ENCODE results near the gene CRTAC1.
A peak's percentile ranks its signal among the peaks of the same experiment; 100 is the strongest.

The CRTAC1 gene

GRCh38 chr10:97922022-97922758 lies 108.2 kb downstream of the CRTAC1 start:
- DNase-seq: no peak

DNA sequence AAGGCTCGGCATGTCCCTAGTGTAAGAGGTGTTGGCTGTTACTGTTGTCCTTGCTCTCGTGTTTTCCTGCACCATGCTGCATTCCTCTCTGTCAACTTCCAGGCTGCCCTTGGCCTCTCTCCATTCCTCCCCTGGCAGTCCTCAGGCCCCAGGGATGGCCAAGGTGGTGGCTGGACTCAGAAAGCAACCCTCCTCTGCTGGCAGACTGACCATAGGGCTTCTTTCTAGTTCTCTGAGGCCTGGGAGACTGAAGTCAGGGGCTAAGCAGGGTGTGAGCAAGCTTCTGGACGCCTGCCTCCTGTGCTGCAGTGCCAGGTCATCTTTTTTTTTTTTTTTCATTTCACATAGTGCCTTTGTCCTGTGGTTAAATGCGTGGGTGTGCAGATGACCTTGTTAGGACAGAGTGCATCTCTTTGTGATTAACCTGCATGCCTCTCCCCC lies 108.8 kb downstream of the CRTAC1 start:
- DNase-seq: no peak

GRCh38 chr10:97920865-97921264 lies 109.6 kb downstream of the CRTAC1 start:
- no peak for DNase-seq

- no peak for DNase-seq
Observed at GRCh38 chr10:97919012-97919411, 111.4 kb downstream of the CRTAC1 start.

GRCh38 chr10:97916586-97916985 lies 113.8 kb downstream of the CRTAC1 start:
- DNase-seq: peak; percentile 13

DNA sequence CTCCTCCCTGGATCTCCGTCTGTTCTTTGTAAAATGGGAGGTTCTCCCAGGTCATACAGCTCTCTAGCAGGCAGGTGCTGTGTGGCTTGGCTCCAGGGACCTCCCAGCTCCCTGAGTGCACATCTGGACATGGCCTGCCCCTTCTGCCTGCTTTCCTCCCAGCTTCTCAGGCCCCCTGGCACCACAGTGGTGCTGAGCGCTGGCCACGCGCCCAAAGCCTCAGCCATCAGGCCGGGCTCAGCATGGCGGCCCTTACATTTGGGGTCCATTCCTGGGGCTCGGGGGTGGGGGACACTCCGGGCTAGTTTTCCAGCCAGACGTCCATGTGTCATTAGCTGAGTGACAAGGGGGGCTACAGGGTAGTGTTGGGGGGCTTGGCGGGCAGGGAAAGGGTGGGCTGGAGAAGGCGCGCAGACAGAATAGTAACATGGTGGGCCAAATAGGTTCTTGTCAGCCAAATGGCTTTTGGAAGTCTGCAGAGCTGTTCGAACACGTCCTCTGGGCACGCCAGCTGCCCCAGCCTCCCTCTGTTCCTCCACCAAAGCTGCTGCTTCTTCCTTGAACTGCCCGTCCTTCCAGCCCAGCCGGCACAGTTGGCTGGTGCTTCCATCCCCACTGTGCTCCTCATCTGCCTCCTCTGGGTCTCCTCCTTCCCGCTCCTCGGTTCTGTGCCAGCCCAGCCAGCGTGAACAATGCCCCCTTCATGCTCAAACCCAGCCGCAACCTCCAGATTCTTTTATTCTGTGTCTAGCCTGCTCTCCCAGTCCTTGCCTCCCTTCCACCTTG lies 114.9 kb downstream of the CRTAC1 start:
- DNase-seq: no peak

DNA sequence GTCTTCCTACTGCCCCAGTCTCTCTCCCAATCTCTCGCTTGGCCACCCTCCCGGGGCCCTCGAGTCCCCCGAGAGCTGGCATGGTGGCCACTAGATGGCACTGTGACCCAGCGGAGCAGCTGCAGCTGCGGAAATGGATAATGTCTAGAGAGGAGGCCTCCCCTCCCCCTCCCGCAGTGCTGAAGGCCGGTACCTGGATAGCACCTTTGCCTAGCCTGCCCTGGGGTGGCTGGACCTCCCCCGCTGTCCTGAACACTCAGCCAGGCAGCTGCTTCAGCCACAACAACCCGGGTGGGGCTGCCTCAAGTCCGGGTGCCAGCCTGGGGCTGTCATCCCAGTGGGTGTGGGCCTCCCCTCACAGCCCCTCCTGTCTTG lies 115.6 kb downstream of the CRTAC1 start:
- DNase-seq: peak; percentile 81

DNA sequence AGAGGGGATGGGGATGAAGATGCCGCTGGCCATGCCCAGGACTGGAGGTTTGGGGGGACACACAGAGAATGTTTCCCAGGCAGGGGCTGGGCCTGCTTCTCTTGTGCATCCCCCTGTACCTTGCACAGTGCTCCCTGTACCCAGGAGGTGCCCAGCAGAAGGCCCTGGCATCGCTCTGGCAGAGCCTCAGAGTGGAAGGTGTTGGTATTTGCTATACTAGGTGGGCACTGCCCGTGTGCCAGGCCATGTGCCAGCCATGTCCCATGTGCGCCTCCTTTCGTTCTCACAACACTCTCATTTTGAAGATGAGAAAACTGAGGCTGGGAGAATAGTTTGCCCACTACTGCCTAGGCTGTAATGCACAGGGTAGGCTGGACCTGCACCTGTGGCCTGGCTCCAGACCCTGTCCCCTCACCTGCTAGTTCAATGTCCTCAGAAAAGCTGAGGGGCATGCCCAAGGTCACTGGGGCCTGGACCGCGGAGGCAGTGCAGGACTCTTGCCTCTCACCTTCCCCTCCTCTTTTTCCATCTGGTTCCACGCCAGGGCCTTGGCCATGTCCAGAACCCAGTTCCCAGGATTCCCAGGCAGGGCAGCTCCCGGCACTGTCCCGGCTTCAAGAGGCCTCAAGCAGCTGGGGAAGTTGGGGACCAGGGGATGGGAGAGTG lies 116.1 kb downstream of the CRTAC1 start:
- no peak for DNase-seq

GRCh38 chr10:97913614-97914013 lies 116.8 kb downstream of the CRTAC1 start:
- no peak for DNase-seq

- DNase-seq: no peak
Observed at GRCh38 chr10:97913193-97913592, 117.2 kb downstream of the CRTAC1 start.

DNA sequence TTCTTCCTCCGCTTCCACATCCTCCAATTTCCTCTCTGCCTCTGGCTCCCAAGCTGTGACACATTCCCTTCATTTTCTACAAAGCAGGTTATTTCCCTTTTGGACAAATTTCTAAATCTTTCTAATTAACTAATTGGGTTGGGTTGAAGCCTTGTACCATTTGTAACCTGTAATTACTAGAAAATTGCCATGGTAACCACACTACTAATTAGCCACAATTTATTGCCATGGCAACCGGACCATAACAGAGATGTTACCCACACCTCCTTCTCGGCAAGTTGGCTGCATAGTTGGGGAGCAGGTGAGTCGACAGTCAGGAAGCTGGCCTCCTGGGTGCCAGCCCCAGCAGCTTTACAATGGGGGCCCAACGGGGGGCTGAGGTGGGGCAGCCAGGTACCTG lies 119.2 kb downstream of the CRTAC1 start:
- DNase-seq: no peak

DNA sequence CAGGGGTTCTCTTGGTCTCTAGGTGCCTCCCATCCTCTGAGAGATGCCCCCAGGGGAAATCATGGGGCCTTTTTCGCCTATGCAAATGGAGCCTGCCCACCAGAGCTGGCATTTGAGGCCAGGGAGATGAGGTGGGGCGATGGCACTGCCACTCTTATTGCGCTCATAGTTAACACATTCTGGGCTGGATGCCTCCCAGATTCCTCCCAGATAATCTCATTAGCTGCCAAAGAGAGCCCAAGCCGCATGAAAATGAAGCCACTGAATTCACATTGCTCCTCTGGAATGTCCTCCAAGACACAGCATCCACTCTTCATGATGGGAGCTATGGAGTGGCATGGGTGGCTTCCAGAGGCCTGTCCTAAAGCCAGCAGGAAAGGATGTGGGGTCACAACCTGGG lies 119.8 kb downstream of the CRTAC1 start:
- no peak for DNase-seq

DNA sequence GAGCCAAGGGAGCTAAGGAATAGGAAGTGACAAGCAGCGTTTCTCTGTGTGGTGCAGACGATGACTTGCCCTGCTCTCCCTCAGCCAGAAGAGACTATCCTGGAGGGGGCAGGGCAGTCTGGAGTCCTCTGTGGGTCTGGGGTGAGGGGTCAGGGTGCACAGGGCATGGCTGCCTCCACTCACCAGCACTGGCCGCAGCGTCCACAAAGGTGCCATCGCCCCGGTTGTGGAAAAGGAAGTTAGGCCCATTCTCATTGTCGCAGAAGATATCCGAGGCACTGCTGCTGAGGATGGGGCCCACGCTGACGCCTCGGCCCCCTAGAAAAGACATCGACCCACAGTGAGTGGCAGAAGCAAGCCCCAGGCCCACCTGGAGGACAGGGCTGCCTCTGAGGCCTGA lies 122.6 kb downstream of the CRTAC1 start:
- DNase-seq: no peak

DNA sequence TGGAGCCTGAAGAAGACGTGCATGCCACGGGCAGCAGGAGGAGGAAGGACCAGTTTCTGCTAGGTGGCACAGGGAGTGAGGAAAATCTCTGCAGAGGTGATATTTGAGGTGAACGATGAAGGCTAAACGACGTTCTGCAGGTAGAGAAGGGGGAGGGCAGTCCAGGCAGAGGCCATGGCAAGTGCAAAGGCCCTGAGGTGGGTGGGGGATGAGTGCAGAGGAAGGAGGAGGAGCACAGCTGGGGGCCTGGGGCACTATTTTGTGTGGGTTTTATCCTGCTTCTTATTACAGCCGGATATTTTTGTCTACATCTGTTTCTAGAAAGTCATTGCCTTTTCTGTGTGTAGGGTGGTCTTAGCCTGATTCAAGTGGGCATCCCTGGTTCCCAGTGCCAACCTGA lies 123.2 kb downstream of the CRTAC1 start:
- DNase-seq: no peak

DNA sequence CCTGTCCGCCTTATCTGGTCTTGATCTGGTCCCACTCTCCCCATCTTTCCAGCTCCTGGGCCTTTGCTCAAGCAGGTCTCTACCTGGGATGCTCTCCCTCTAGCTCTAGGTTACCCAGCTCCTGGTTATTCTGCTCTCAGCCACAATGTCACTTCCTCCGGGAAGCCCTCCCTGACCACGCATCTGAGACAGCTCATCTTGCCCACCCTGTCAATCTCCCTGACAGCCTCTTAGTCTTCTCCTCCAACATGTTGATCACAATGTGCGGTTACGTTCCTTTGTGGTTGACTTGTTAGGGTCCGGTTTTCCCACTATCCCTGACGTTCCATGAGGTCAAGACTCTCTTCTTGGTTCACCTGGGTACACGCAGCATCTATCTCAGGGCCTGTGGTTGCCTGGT lies 125.1 kb downstream of the CRTAC1 start:
- no peak for DNase-seq

GRCh38 chr10:97904576-97904975 lies 125.8 kb downstream of the CRTAC1 start:
- DNase-seq: no peak

DNA sequence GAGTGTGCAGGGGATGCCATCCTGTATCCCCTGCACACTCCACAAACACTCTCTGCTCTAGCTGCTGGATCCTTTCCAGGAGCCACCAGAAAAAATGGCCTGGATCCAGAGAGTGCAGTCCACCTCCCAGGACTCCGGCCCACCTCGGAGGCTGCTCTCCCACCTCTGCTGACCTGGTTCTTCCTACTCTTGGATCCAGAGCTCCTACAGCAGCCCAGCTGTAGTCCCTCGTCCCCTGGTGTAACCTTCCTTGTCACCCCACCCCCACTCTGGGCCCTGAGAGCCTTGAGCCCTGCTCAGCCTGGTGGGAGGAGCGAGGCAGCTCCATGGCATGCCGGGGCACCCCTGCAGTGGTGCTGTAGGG lies 126.4 kb downstream of the CRTAC1 start:
- DNase-seq: no peak

DNA sequence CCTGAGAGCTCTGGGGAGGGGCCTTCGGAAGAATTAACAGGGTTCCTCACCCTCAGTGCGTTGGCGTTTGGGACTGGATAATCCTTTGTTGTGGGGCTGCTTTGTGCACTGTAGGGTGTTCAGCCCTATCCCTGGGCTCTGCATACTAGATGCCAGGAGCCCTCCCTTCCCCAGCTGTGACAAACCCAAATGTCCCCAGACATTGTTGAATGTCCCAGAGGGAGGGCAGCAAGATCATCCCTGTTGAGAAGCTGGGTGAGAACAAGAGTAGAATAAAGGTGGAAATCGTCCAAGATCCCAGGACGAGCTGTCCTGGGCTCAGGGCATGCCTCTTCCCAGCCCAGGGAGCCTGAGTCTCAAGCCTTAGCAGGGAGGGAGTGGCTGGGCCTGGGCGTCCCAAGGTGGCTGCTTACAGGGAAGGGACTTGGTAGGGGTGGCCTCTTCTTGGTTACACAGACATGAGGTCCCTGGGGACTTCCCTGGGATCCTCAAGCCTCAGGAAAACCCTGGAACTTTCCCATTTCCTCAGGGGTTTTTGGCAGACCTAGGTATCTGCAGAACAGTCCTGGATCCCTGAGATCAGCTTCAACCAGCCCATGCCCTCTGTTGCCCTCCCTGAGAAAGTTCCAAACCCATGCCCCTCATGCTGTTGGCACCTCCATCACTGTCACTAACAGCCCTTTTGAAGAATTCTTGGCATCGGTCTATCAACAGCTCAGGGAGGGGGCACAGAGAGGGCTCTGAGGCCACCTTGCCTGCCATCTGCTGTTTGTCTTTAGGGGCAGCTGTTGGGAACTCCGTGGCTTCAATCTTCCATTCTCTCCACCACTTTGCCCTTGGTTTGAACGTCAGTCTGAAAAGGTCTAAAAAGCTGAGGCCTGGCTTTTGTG lies 127.0 kb downstream of the CRTAC1 start:
- DNase-seq: no peak

- DNase-seq: no peak
Observed at GRCh38 chr10:97901381-97901780, 129.0 kb downstream of the CRTAC1 start.

DNA sequence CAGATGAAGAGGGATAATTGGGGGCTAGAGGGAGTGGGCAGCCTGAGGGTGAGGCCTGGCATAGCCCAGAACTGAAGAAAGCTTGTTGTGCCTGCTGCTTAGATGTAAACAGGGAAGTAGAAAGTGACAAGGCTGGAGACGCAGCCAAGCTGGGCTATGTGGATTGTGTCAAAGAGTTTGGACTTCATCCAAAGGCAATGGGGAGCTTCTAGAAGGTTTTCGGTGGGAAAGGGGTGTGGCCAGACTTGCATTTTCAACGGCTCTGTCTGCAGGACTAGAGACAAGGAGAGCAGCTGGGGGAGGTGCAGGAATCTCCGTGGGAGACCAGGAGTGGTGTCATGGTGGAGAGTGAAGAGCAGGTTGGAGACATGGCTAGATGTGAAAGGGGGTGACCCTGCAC lies 132.0 kb downstream of the CRTAC1 start:
- DNase-seq: peak; percentile 56

GRCh38 chr10:97896756-97897358 lies 133.6 kb downstream of the CRTAC1 start:
- DNase-seq: no peak

GRCh38 chr10:97895915-97896314 lies 134.5 kb downstream of the CRTAC1 start:
- no peak for DNase-seq

- DNase-seq: no peak
Observed at GRCh38 chr10:97895084-97895483, 135.3 kb downstream of the CRTAC1 start.

Data from hematopoietic multipotent progenitor cell treated with erythropoietin and hydrocortisone succinate and interleukin-3 and kit ligand, for 4 days (in vitro differentiated cells).